K562 (cell line): ENCODE measurements around the gene LRRC61. TPM values are rescaled to one million over a fixed set of nuclear protein-coding genes. Genes with fewer than 3 reads are reported as not detected.
A peak's percentile ranks its signal among the peaks of the same experiment; 100 is the strongest.

Source experiments
- CBX3 ChIP-seq, 2 experiments: IDR thresholded peaks; 1 replicate in 1 of 2; 2 replicates in 1 of 2; pipeline ENCODE4 v1.6.1; 2012; ENCODE audit warnings: inconsistent platforms in 2 of 2, low read length in 2 of 2, borderline replicate concordance in 1 of 2, control low read depth in 1 of 2
- CLOCK ChIP-seq: fragments of 250-450 bp; sonication (Bioruptor Pico); IDR thresholded peaks from 2 replicates; pipeline ENCODE4 v1.4.0; 2020; ENCODE audit warnings: mild to moderate bottlenecking, moderate library complexity, borderline replicate concordance
- DDX20 ChIP-seq: fragments of 450-650 bp; IDR thresholded peaks from 2 replicates; pipeline ENCODE4 v1.6.1; 2016; ENCODE audit warnings: missing genetic modification characterization, low read depth, mild to moderate bottlenecking, missing compliant biosample characterization, moderate library complexity
- ELK1 ChIP-seq: sonication (generic); formaldehyde crosslinking; IDR thresholded peaks from 2 replicates; pipeline ENCODE4 v1.8.1; 2022; ENCODE audit warnings: missing genetic modification reagents
- HDAC3 ChIP-seq: fragments of 450-650 bp; IDR thresholded peaks from 2 replicates; pipeline ENCODE4 v1.6.1; 2018; ENCODE audit warnings: borderline replicate concordance, mild to moderate bottlenecking, moderate library complexity; ENCODE audit not compliant: partially characterized antibody
- MED1 ChIP-seq: sonication (generic); formaldehyde crosslinking; IDR thresholded peaks from 2 replicates; pipeline ENCODE4 v1.8.1; 2023; ENCODE audit warnings: missing genetic modification reagents, borderline replicate concordance
- MTA2 ChIP-seq: fragments of 450-650 bp; IDR thresholded peaks from 2 replicates; pipeline ENCODE4 v1.6.1; 2016; ENCODE audit warnings: low read depth
- NR0B1 ChIP-seq: fragments of 450-650 bp; IDR thresholded peaks from one replicate; pipeline ENCODE4 v1.6.1; 2018; ENCODE audit warnings: mild to moderate bottlenecking, moderate library complexity; ENCODE audit not compliant: partially characterized antibody
- ZBED1 ChIP-seq: IDR thresholded peaks from 2 replicates; pipeline ENCODE4 v1.6.1; 2014
- ZBTB40 ChIP-seq, 2 experiments: fragments of 450-650 bp in 1 of 2; sonication (generic) in 1 of 2; formaldehyde crosslinking in 1 of 2; IDR thresholded peaks; 2 replicates each; pipeline versions ENCODE4 v1.7.1 to v1.9.0; 2016 to 2022; ENCODE audit warnings: inconsistent platforms in 1 of 2, mild to moderate bottlenecking in 1 of 2, missing genetic modification reagents in 1 of 2
- ZSCAN32 ChIP-seq: fragments of 450-650 bp; formaldehyde crosslinking; IDR thresholded peaks from 2 replicates; pipeline ENCODE4 v1.4.0; 2020; ENCODE audit warnings: mild to moderate bottlenecking, moderate library complexity
- polyA plus RNA-seq, 8 experiments: library from polyadenylated mRNA; depleted of rRNA in 4 of 8; stranded (reverse) in 5 of 8; unstranded in 3 of 8; fragments of >200 nt; fragmentation: Nextera tagmentation in 2 of 8; fragmentation: Illumina TruSeq in 1 of 8; extraction: Ambion mirVana in 2 of 8; extraction: Trizol in 1 of 8; gene quantifications; 2 replicates each; pipeline versions ENCODE4 v1.2.1 to v1.2.3, GENCODE V29; 2011 to 2014; ENCODE audit warnings: inconsistent platforms in 1 of 8, missing spikeins in 1 of 8
- total RNA-seq, 7 experiments: library from RNA; depleted of rRNA in 6 of 7; stranded (reverse); fragments of >200 nt in 6 of 7; fragmentation: Illumina TruSeq in 2 of 7; extraction: Trizol in 2 of 7; gene quantifications; 2 replicates each; pipeline versions ENCODE4 v1.2.1 to v1.2.3, GENCODE V29; 2011 to 2021; ENCODE audit warnings: low replicate concordance in 1 of 7

LRRC61 gene
- total and polyA plus RNA-seq, 9 of the 15 experiments (the other 6 are each of a cell fraction or from before 2014, with no cell fraction given) = 1.3 to 55.2 (median 35.2) TPM

GRCh38 chr7:150322833-150323681, at the start of gene LRRC61, which contains the start of gene ACTR3C (continued):
- TF ChIP-seq ZBTB40 (IDR thresholded peaks at IDR 0.05) = peak; percentile 71
- TF ChIP-seq ZBTB40 (CRISPR knock-in tag; IDR thresholded peaks at IDR 0.05) = peak; percentile 62
- TF ChIP-seq DDX20 (tag) = no peak
- no peak for TF ChIP-seq ZSCAN32 (CRISPR knock-in tag)
- no peak for TF ChIP-seq MED1 (CRISPR knock-in tag)
- no peak for TF ChIP-seq HDAC3
- TF ChIP-seq MTA2 = peak; percentile 56
- peak in 1 of 2 experiments; percentile 92; a peak in 1 of 3 replicates for TF ChIP-seq CBX3 (IDR thresholded peaks at IDR 0.05; ENCODE audit: borderline replicate concordance in 1 of 2, low read length in 2 of 2)
- no peak for TF ChIP-seq ELK1 (CRISPR knock-in tag)
- TF ChIP-seq ZBED1 = no peak; the same call in 1 of the 2 replicates
- no peak for TF ChIP-seq NR0B1
- TF ChIP-seq CLOCK (CRISPR knock-in tag) = 0 out of 2 replicates have a peak, but pooled peaks have one; percentile 72
